A549 (cell line): ENCODE measurements around the gene SLIT1. TPM values are rescaled to one million over a fixed set of nuclear protein-coding genes. Genes with fewer than 3 reads are reported as not detected.

ENCODE experiments used
- ATAC-seq, 2 experiments: fragments of 200-7000 bp in 1 of 2; fragments of >200 bp in 1 of 2; cut with Nextera tagmentation in 1 of 2; cut with Tn5 transposase in 1 of 2; 3 replicates each; pipeline versions ENCODE4 v1.8.0 to v1.9.1; 2018 to 2020; ENCODE audit warnings: mild to moderate bottlenecking in 1 of 2, moderate library complexity in 1 of 2
- CTCF ChIA-PET: fragments of 300-600 bp; sonication (Branson Sonifier 250); formaldehyde crosslinking; extraction: SDS; loops from one replicate; lab custom pipeline; 2021; ENCODE audit warnings: antibody characterized with exemption, inconsistent platforms; lab: Yijun Ruan, JAX
- POLR2A ChIA-PET: fragments of 350-600 bp; formaldehyde crosslinking; extraction: SDS; loops from one replicate; lab custom pipeline; 2021; ENCODE audit warnings: antibody characterized with exemption, inconsistent platforms; lab: Yijun Ruan, JAX
- DNase-seq, 2 experiments: peaks; one replicate each; pipeline versions ENCODE4 v3.0.0 to v3.0.0-alpha.2; 2011 to 2016; ENCODE audit warnings: low read depth in 1 of 2, low spot score in 1 of 2
- FAIRE-seq: peaks from 2 replicates; lab custom pipeline; 2011; peaks lifted over from hg19 to GRCh38; lab: Jason Lieb, UNC
- H3K27ac ChIP-seq, 2 experiments: fragments of >200 bp; sonication (Bioruptor Twin); formaldehyde crosslinking; 3 replicates each; pipeline ENCODE4 v1.5.1; 2016 to 2017
- H3K4me1 ChIP-seq: fragments of >200 bp; sonication (Bioruptor Twin); formaldehyde crosslinking; 3 replicates; pipeline ENCODE4 v1.6.1; 2016
- H3K4me2 ChIP-seq: fragments of >200 bp; sonication (Bioruptor Twin); formaldehyde crosslinking; 3 replicates; pipeline ENCODE4 v1.6.1; 2016
- H3K4me3 ChIP-seq: fragments of >200 bp; sonication (Bioruptor Twin); formaldehyde crosslinking; 3 replicates; pipeline ENCODE4 v1.5.1; 2016
- H3K9me3 ChIP-seq: fragments of >200 bp; sonication (Bioruptor Twin); formaldehyde crosslinking; 3 replicates; pipeline ENCODE4 v1.6.1; 2016
- ATOH8 ChIP-seq: fragments of 250-450 bp; sonication (Bioruptor Pico); IDR thresholded peaks from 2 replicates; pipeline ENCODE4 v1.5.0; 2020; ENCODE audit warnings: low read depth, mild to moderate bottlenecking, moderate library complexity
- BCL3 ChIP-seq: fragments of >200 bp; sonication (Bioruptor Twin); formaldehyde crosslinking; IDR thresholded peaks from 3 replicates; pipeline ENCODE4 v1.6.1; 2016
- CBX8 ChIP-seq: fragments of 200-600 bp; sonication (generic); IDR thresholded peaks from 2 replicates; pipeline ENCODE4 v1.6.1; 2016
- CEBPB ChIP-seq, 2 experiments: fragments of >200 bp in 1 of 2; sonication (Bioruptor Twin) in 1 of 2; formaldehyde crosslinking in 1 of 2; IDR thresholded peaks; 2 replicates each; pipeline ENCODE4 v1.6.1; 2012 to 2016
- CHD2 ChIP-seq: fragments of 150-350 bp; IDR thresholded peaks from 2 replicates; pipeline ENCODE4 v1.6.1; 2014; ENCODE audit warnings: low read length; ENCODE audit not compliant: partially characterized antibody
- CTCF ChIP-seq: fragments of >200 bp; sonication (Bioruptor Twin); formaldehyde crosslinking; IDR thresholded peaks from 3 replicates; pipeline ENCODE4 v1.5.1; 2016
- EHMT2 ChIP-seq: fragments of 200-600 bp; sonication (generic); IDR thresholded peaks from 2 replicates; pipeline ENCODE4 v1.6.1; 2016; ENCODE audit warnings: antibody characterized with exemption, low read depth, mild to moderate bottlenecking, moderate library complexity
- ELK1 ChIP-seq: fragments of 150-350 bp; IDR thresholded peaks from 2 replicates; pipeline ENCODE4 v1.6.1; 2014; ENCODE audit warnings: low read depth, mild to moderate bottlenecking, low read length
- FOXS1 ChIP-seq: fragments of 250-450 bp; sonication (Bioruptor Pico); IDR thresholded peaks from 2 replicates; pipeline ENCODE4 v1.5.0; 2020; ENCODE audit warnings: mild to moderate bottlenecking, moderate library complexity
- GATA3 ChIP-seq: IDR thresholded peaks from 2 replicates; pipeline ENCODE4 v1.6.1; 2012; ENCODE audit warnings: borderline replicate concordance
- HEYL ChIP-seq: fragments of 250-450 bp; sonication (Bioruptor Pico); IDR thresholded peaks from 2 replicates; pipeline ENCODE4 v1.8.0; 2021; ENCODE audit warnings: mild to moderate bottlenecking, moderate library complexity
- HOXB13 ChIP-seq: fragments of 250-450 bp; sonication (Bioruptor Pico); IDR thresholded peaks from 2 replicates; pipeline ENCODE4 v1.5.0; 2020; ENCODE audit warnings: low read depth, mild to moderate bottlenecking, moderate library complexity
- JUN ChIP-seq, 2 experiments: fragments of >200 bp; sonication (Bioruptor Twin); formaldehyde crosslinking; IDR thresholded peaks; 2 replicates in 1 of 2; 3 replicates in 1 of 2; pipeline ENCODE4 v1.6.1; 2016 to 2017
- KDM1A ChIP-seq: fragments of 200-600 bp; sonication (generic); IDR thresholded peaks from 2 replicates; pipeline ENCODE4 v1.6.1; 2016; ENCODE audit warnings: low read depth, mild to moderate bottlenecking
- KDM5A ChIP-seq: fragments of 200-600 bp; sonication (generic); IDR thresholded peaks from 2 replicates; pipeline ENCODE4 v1.6.1; 2016; ENCODE audit warnings: antibody characterized with exemption, mild to moderate bottlenecking
- MAX ChIP-seq: IDR thresholded peaks from 2 replicates; pipeline ENCODE4 v1.6.1; 2012
- MAZ ChIP-seq: fragments of 150-350 bp; IDR thresholded peaks from 2 replicates; pipeline ENCODE4 v1.6.1; 2014; ENCODE audit warnings: antibody characterized with exemption, low read depth, low read length, borderline replicate concordance
- MYC ChIP-seq: IDR thresholded peaks from 2 replicates; pipeline ENCODE4 v1.6.1; 2012; ENCODE audit warnings: mild to moderate bottlenecking, inconsistent platforms, low read length, improper control_type of control experiment, borderline replicate concordance
- NFE2L2 ChIP-seq: fragments of 150-350 bp; conservative IDR thresholded peaks from 2 replicates; pipeline ENCODE4 v1.6.1; 2014; ENCODE audit warnings: low read length
- NR3C1 ChIP-seq: fragments of >200 bp; sonication (Bioruptor Twin); formaldehyde crosslinking; IDR thresholded peaks from 3 replicates; pipeline ENCODE4 v1.6.1; 2017
- PBX3 ChIP-seq: IDR thresholded peaks from 2 replicates; pipeline ENCODE4 v1.6.1; 2012
- PHF8 ChIP-seq: fragments of 200-600 bp; sonication (generic); IDR thresholded peaks from 2 replicates; pipeline ENCODE4 v1.6.1; 2016; ENCODE audit warnings: low read depth, mild to moderate bottlenecking, antibody characterized with exemption, moderate library complexity, borderline replicate concordance
- RARB ChIP-seq: fragments of 250-450 bp; sonication (Bioruptor Pico); IDR thresholded peaks from 2 replicates; pipeline ENCODE4 v1.8.0; 2021; ENCODE audit warnings: mild to moderate bottlenecking, moderate library complexity
- RFX5 ChIP-seq: fragments of 450-650 bp; IDR thresholded peaks from 2 replicates; pipeline ENCODE4 v1.7.1; 2014; ENCODE audit warnings: antibody characterized with exemption, mild to moderate bottlenecking, moderate library complexity
- SREBF2 ChIP-seq: fragments of 450-650 bp; IDR thresholded peaks from 2 replicates; pipeline ENCODE4 v1.6.1; 2014; ENCODE audit warnings: mild to moderate bottlenecking, moderate library complexity
- TFCP2L1 ChIP-seq: fragments of 250-450 bp; sonication (Bioruptor Pico); IDR thresholded peaks from 2 replicates; pipeline ENCODE4 v1.5.0; 2021; ENCODE audit warnings: mild to moderate bottlenecking
- TP53 ChIP-seq: fragments of 250-450 bp; sonication (Bioruptor Pico); IDR thresholded peaks from 2 replicates; pipeline ENCODE4 v1.5.0; 2021; ENCODE audit warnings: mild to moderate bottlenecking, moderate library complexity
- WGBS: methylation state at CpG from one replicate; pipeline ENCODE4 v1.1.6; 2017; ENCODE audit errors: missing lambda C conversion rate; 5-methylcytosine and 5-hydroxymethylcytosine counted together
- polyA plus RNA-seq, 4 experiments: library from polyadenylated mRNA; depleted of rRNA in 3 of 4; stranded (reverse); fragments of >200 nt; fragmentation: RNase III in 1 of 4; extraction: RNeasy Plus Mini Kit Qiagen cat#74134 plus additional on column Dnase treatment in 1 of 4; gene quantifications; 2 replicates in 3 of 4; 3 replicates in 1 of 4; pipeline ENCODE4 v1.2.3, GENCODE V29; 2011 to 2017

SLIT1 gene
- polyA plus RNA-seq, 2 of the 4 experiments (the other 2 are of a cell fraction): 0.05 to 0.09 TPM

GRCh38 chr10:97204826-97205679, 19.3 kb upstream of the SLIT1 start:
- no peaks in the 10 kb centered on the region for H3K9me3 ChIP-seq
- ATAC-seq (no peak), DNase-seq (no peak), FAIRE-seq (no peak)
- ChIA-PET POLR2A (no interaction called here), CTCF (interaction anchor here (1.2 to 32.0 kb wide), 8 partner anchors 9 to 809 kb away, joined by 3 to 779 read pairs (median 73); no protein-coding TSS in a partner anchor)
- 62% methylated on average over 12 of the region's 14 CpGs for WGBS
- no peak overlapping the region for H3K4me3 ChIP-seq
- H3K4me1 ChIP-seq: no peaks in the 10 kb centered on the region
- TF ChIP-seq HEYL (no peak), ELK1 (no peak), PBX3 (no peak), MAX (no peak), TFCP2L1 (CRISPR knock-in tag) (no peak), RARB (CRISPR knock-in tag) (no peak), EHMT2 (no peak), CBX8 (no peak), KDM5A (no peak), ATOH8 (CRISPR knock-in tag) (no peak), CEBPB (IDR thresholded peaks at IDR 0.05) (no peak), CTCF (no peak), NFE2L2 (no peak), CHD2 (no peak)
- no peak overlapping the region for H3K27ac ChIP-seq
- no peak overlapping the region for H3K4me2 ChIP-seq

GRCh38 chr10:97203220-97203619, 17.5 kb upstream of the SLIT1 start:
- H3K4me2 ChIP-seq: no peak overlapping the region
- FAIRE-seq (no peak), DNase-seq (no peak), ATAC-seq (no peak)
- ChIA-PET POLR2A (no interaction called here), CTCF (interaction anchor here (0.8 to 32.0 kb wide), 6 partner anchors 7 to 166 kb away, joined by 4 to 779 read pairs (median 118); no protein-coding TSS in a partner anchor)
- H3K9me3 ChIP-seq: no peaks in the 10 kb centered on the region
- no peaks in the 10 kb centered on the region for H3K4me1 ChIP-seq
- H3K27ac ChIP-seq: no peak overlapping the region
- no peak for TF ChIP-seq TP53 (CRISPR knock-in tag)
- TF ChIP-seq SREBF2: no peak
- no peak for TF ChIP-seq JUN (IDR thresholded peaks at IDR 0.05)
- TF ChIP-seq KDM1A: no peak
- TF ChIP-seq ELK1: no peak
- TF ChIP-seq HOXB13 (CRISPR knock-in tag): no peak
- TF ChIP-seq NR3C1: no peak
- TF ChIP-seq EHMT2: no peak
- TF ChIP-seq MAZ: no peak
- no peak for TF ChIP-seq GATA3
- TF ChIP-seq MYC: no peak
- TF ChIP-seq CHD2: no peak
- no peak for TF ChIP-seq RFX5
- no peak for TF ChIP-seq PHF8
- TF ChIP-seq FOXS1 (CRISPR knock-in tag): no peak
- TF ChIP-seq BCL3: no peak
- WGBS: 36% methylated on average over 7 of the region's 7 CpGs
- no peak overlapping the region for H3K4me3 ChIP-seq
